HG03060 (cell line): ENCODE results near the gene CHRNG.

Experiments
- ATAC-seq: cut with Tn5 transposase; IDR thresholded peaks from one replicate; pipeline ENCODE4 v1.9.1; 2021; ENCODE audit warnings: low read depth, moderate number of reproducible peaks; ENCODE audit not compliant: unreplicated experiment

CHRNG gene

GRCh38 chr2:232504438-232504837 is 35.1 kb upstream of the CHRNG start:
- ATAC-seq = no peak

GRCh38 chr2:232505856-232506255 is 33.6 kb upstream of the CHRNG start:
- ATAC-seq = no peak

GRCh38 chr2:232506709-232507108 is 32.8 kb upstream of the CHRNG start:
- ATAC-seq = no peak

DNA sequence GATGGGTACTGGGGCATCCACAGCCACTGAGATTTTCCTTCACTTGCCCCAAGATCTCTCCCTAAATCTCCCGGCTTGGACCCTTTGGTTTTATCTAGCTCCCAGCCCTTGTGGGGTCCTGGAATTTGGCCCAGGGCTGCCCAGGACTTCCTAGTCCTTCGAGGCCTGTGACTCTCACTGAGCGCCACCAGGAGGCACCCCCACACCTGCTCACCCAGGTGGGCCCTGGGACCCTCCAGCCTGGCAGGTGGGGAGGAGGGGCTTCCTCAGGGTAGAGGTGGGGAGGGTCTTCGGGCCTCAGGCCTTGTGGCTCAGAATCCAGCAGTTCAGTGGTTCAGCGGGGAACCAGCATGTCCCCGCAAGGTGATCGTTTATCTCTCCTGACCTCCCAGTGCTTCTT is 31.2 kb upstream of the CHRNG start:
- ATAC-seq = no peak

- ATAC-seq = no peak
Observed at GRCh38 chr2:232511336-232511890, 28.1 kb upstream of the CHRNG start.

- ATAC-seq = no peak
Observed at GRCh38 chr2:232512602-232513001, 26.9 kb upstream of the CHRNG start.

DNA sequence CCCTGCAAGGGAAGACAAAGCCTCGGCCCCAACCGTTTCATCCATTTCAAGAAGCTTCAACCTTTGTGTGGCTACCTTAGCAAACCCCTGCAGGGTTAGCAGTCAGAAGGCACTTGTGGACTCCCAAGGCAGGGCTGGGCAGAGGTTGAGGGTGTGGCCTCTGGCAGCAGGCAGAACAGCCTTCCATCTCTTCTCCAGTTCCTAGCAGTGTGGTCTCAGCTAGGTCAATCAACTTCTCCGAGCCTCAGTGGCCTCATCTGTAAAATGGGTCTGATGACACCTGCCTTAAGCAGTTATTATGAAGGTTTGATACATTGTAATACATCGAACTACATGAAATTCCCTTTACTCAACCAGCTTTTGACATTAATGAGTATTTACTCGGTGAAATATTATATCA is 26.1 kb upstream of the CHRNG start:
- no peak for ATAC-seq

- ATAC-seq = no peak
Observed at GRCh38 chr2:232515639-232516038, 23.9 kb upstream of the CHRNG start.

- ATAC-seq = no peak
Observed at GRCh38 chr2:232516551-232516950, 22.9 kb upstream of the CHRNG start.

DNA sequence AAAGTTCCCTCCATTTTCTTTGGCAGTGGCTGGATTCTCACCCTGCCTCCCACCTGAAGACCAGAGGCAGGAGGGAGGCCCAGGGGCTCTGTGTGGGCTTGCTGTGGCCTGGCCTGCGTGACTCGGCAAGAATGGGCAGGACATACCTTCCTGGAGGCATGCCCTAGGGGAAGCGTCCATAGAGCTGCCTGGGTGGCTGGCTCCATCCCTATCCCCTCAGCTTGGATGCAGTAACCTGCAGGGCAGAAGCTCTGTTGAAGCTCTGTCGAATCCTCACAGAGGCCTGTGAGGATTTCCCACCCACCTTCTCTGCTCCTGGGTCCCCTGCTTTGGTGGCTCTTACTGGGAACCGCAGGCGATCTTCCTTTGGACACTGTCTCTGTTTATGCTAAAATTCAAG is 20.6 kb upstream of the CHRNG start:
- ATAC-seq = no peak

DNA sequence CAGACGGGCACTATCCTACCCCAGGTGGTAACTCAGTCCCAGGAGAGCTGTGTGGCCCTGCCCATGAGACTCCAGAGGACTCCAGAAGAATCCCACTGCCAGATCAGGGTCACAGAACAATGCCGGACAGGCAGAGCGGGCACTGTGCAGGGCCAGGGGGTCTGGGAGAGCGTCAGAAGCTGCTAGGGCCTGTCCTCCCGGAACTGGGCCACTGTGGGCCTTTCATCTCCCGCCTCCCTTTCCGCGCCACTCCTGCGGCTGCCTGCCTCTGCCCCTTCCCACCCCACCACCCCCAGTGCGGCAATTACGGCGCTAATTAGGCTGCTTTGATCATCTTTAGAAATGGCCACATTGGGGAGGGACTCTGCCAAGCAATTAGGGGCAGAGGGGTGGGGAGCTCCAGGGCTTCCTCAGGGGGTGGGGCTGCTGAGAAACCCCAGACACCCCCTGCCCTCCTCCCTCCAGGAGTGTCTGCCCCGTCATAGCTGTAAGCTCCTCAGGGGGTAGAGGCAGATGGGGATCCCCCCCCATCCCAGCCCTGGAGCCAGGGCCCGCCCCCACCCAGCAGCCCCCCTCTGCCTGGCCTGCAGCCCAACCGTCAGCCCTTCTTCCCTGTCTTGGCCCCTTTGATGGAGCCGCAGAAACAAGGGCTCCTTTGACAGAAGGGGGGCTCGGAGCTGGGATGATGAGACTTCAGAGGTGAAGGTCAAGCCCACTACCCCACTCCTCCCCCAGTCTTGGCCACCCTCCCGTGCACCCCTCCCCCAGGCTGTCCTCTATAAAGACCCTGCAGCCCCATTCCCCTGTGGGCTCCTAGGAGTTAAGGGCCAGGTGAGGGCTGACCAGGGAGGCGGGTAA is 19.7 kb upstream of the CHRNG start, which contains the start of gene PRSS56:
Gene PRSS56 (plus strand): TSS at position 808 of the 858 bp plus-strand sequence. CDS start 211 bp downstream, outside the sequence.
- no peak for ATAC-seq

DNA sequence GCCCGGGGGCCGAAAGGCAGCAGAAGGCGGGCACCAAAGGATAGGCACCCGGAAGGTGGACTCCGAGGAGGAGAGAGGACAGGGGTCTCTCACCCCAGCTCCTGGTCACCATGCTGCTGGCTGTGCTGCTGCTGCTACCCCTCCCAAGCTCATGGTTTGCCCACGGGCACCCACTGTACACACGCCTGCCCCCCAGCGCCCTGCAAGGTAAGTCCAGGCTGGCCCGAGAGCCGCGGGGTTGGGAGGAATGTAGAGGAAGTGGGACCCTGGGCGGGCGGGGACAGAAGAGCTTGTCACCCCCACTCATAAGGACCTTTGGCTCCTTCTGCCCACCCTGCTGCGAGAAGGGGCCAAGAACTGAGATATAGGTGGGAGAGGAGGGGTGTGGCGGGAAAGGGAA is 19.0 kb upstream of the CHRNG start:
- ATAC-seq = no peak

DNA sequence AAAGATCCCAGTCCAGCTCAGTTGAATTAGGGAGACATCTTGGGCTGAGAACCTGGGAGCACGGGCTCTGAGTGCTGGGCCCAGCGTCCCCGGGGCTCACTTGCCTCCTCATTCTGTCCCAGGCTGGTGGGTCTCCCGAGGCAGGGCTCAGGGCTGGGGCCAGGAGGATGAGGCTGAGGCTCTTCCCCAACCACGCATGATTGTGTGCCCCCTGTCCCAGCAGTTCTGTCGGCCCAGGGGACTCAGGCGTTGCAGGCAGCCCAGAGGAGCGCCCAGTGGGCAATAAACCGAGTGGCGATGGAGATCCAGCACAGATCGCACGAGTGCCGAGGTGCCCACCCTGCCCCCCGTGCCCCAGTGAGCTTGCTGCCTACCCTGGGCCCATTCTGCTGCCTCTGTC is 18.4 kb upstream of the CHRNG start:
- no peak for ATAC-seq

- no peak for ATAC-seq
Observed at GRCh38 chr2:232521959-232522622, 17.4 kb upstream of the CHRNG start.

GRCh38 chr2:232522623-232523401 is 16.7 kb upstream of the CHRNG start:
- no peak for ATAC-seq

DNA sequence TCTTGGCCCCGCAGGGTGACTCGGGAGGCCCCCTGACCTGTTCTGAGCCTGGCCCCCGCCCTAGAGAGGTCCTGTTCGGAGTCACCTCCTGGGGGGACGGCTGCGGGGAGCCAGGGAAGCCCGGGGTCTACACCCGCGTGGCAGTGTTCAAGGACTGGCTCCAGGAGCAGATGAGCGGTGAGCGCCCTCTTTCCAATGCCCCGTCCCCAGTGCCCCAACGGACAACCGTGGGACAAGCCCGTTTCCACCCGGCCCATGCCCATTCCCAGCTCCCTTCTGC is 16.1 kb upstream of the CHRNG start:
- ATAC-seq = no peak

DNA sequence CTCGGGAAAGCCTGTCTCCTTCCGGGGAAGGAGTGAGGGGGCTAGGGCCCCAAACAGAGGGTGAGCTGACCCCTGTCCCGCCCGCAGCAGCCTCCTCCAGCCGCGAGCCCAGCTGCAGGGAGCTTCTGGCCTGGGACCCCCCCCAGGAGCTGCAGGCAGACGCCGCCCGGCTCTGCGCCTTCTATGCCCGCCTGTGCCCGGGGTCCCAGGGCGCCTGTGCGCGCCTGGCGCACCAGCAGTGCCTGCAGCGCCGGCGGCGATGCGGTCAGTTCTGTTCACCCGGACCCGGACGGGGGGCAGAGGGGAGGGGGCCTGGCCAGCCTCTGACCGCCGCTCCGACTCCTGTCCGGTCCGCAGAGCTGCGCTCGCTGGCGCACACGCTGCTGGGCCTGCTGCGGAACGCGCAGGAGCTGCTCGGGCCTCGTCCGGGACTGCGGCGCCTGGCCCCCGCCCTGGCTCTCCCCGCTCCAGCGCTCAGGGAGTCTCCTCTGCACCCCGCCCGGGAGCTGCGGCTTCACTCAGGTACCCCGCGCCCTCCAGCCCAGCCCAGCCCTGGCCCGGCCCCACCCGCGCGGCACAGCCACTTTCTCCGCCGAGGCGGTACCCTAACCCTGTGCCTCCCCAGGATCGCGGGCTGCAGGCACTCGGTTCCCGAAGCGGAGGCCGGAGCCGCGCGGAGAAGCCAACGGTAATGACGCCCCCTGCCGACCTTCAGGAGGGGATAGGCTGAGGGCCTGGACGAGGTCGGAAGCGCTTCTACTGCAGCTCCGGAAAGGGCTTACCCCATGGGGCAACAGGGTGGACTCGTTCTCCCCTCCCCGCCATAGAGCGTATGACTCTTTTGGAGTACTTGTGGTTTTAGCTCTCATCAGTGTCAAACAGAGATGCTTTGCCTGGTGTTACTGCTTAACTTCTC is 15.6 kb upstream of the CHRNG start:
- ATAC-seq = no peak

GRCh38 chr2:232524771-232525170 is 14.7 kb upstream of the CHRNG start:
- no peak for ATAC-seq

- ATAC-seq = no peak
Observed at GRCh38 chr2:232525199-232525598, 14.3 kb upstream of the CHRNG start.

GRCh38 chr2:232525791-232526371 is 13.6 kb upstream of the CHRNG start, which contains the start of gene CHRND:
TSS of gene CHRND (plus strand) at chr2:232526160. CDS start at chr2:232526216, 56 bp downstream.
- ATAC-seq = no peak
